OCI-LY7 (cell line): ENCODE results near the gene CDC123.
"Not testable (repeated sequence)": the region's sequence is repeated elsewhere in the genome, so short reads cannot be mapped to it uniquely, and the experiment has no call there.

Experiments
- EZH2phosphoT487 ChIP-seq: fragments of 200-600 bp; sonication (generic); IDR thresholded peaks from 2 replicates; pipeline ENCODE4 v1.6.1; 2018; ENCODE audit warnings: low read depth, borderline replicate concordance, mild to moderate bottlenecking, mixed run types, antibody characterized with exemption, low read length, moderate library complexity, mixed read lengths
- TF ChIP-seq, protein P1 (sequence below): fragments of 200-600 bp; sonication (generic); conservative IDR thresholded peaks from 2 replicates; pipeline ENCODE4 v1.5.1; 2014; ENCODE audit warnings: mild to moderate bottlenecking, antibody characterized with exemption, low read length, moderate library complexity, mixed read lengths

GRCh38 chr10:12297784-12298183 is 101.8 kb downstream of the CDC123 start:
- TF ChIP-seq, protein P1, sequence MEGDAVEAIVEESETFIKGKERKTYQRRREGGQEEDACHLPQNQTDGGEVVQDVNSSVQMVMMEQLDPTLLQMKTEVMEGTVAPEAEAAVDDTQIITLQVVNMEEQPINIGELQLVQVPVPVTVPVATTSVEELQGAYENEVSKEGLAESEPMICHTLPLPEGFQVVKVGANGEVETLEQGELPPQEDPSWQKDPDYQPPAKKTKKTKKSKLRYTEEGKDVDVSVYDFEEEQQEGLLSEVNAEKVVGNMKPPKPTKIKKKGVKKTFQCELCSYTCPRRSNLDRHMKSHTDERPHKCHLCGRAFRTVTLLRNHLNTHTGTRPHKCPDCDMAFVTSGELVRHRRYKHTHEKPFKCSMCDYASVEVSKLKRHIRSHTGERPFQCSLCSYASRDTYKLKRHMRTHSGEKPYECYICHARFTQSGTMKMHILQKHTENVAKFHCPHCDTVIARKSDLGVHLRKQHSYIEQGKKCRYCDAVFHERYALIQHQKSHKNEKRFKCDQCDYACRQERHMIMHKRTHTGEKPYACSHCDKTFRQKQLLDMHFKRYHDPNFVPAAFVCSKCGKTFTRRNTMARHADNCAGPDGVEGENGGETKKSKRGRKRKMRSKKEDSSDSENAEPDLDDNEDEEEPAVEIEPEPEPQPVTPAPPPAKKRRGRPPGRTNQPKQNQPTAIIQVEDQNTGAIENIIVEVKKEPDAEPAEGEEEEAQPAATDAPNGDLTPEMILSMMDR = not testable (repeated sequence)
- TF ChIP-seq EZH2phosphoT487 = not testable (repeated sequence)
